H1 (cell line): ENCODE data around the gene EPHB3. TPM values are rescaled to one million over a fixed set of nuclear protein-coding genes. Genes with fewer than 3 reads are reported as not detected.

ENCODE experiments used
- CTCF ChIA-PET: fragments of 300-600 bp; sonication (Branson Sonifier 250); formaldehyde crosslinking; loops from one replicate; lab custom pipeline; 2021; ENCODE audit not compliant: partially characterized antibody; lab: Charles Lee
- POLR2A ChIA-PET: fragments of 300-600 bp; sonication (Branson Sonifier 250); formaldehyde crosslinking; loops from one replicate; lab custom pipeline; 2021; ENCODE audit warnings: inconsistent platforms; ENCODE audit not compliant: partially characterized antibody; lab: Charles Lee
- DNase-seq, 2 experiments: peaks; one replicate each; pipeline versions ENCODE4 v3.0.0 to v3.0.0-alpha.2; 2010 to 2022; ENCODE audit warnings: low spot score in 2 of 2, low read depth in 1 of 2, mixed read lengths in 1 of 2
- FAIRE-seq: peaks from 2 replicates; lab custom pipeline; 2011; peaks lifted over from hg19 to GRCh38; lab: Jason Lieb, UNC
- H2AFZ ChIP-seq: 2 replicates; pipeline ENCODE4 v1.8.1; 2012; ENCODE audit warnings: low read length, inconsistent platforms
- H2AK5ac ChIP-seq: 2 replicates; pipeline ENCODE4 v1.6.1; 2013; ENCODE audit warnings: low read depth, low read length
- H2BK120ac ChIP-seq: replicated peaks from 2 replicates; pipeline ENCODE3; 2013; ENCODE audit warnings: low read depth, low read length, inconsistent platforms
- H2BK12ac ChIP-seq: 2 replicates; pipeline ENCODE4 v1.6.1; 2013; ENCODE audit warnings: low read depth, low read length
- H2BK15ac ChIP-seq: 2 replicates; pipeline ENCODE4 v1.6.1; 2013; ENCODE audit warnings: low read length
- H2BK20ac ChIP-seq: 2 replicates; pipeline ENCODE4 v1.6.1; 2013; ENCODE audit warnings: low read length
- H2BK5ac ChIP-seq: 2 replicates; pipeline ENCODE4 v1.6.1; 2013; ENCODE audit warnings: low read depth, low read length
- H3K14ac ChIP-seq: 2 replicates; pipeline ENCODE4 v1.6.1; 2013; ENCODE audit warnings: inconsistent platforms; ENCODE audit not compliant: insufficient read length
- H3K18ac ChIP-seq: 2 replicates; pipeline ENCODE4 v1.6.1; 2013; ENCODE audit warnings: low read length; ENCODE audit errors: extremely low read depth
- H3K23ac ChIP-seq: 2 replicates; pipeline ENCODE4 v1.6.1; 2013; ENCODE audit warnings: inconsistent platforms; ENCODE audit not compliant: insufficient read length
- H3K23me2 ChIP-seq: 2 replicates; pipeline ENCODE4 v1.6.1; 2013; ENCODE audit warnings: low read depth, low read length
- H3K27ac ChIP-seq: 2 replicates; pipeline ENCODE4 v1.6.1; 2011; ENCODE audit warnings: low read depth, low read length, inconsistent platforms
- H3K27me3 ChIP-seq, 4 experiments: replicated peaks in 1 of 4; 1 replicate in 1 of 4; 2 replicates in 3 of 4; pipeline versions ENCODE4 v1.6.1 to v1.8.1; 2011 to 2013; ENCODE audit warnings: low read length in 3 of 4, mild to moderate bottlenecking in 3 of 4, inconsistent platforms in 2 of 4, mixed read lengths in 2 of 4, moderate library complexity in 1 of 4; ENCODE audit not compliant: control insufficient read depth in 3 of 4, insufficient read depth in 3 of 4; ENCODE audit errors: extremely low read depth in 1 of 4
- H3K36me3 ChIP-seq, 4 experiments: 2 replicates each; pipeline versions ENCODE4 v1.6.1 to v1.8.1; 2011 to 2013; ENCODE audit warnings: mild to moderate bottlenecking in 4 of 4, low read length in 3 of 4, moderate library complexity in 2 of 4, control low read depth in 1 of 4, inconsistent platforms in 1 of 4; ENCODE audit not compliant: insufficient read depth in 4 of 4, control insufficient read depth in 2 of 4
- H3K4ac ChIP-seq: replicated peaks from 2 replicates; pipeline ENCODE3; 2013; ENCODE audit warnings: low read length, low read depth, mixed read lengths, inconsistent platforms; ENCODE audit not compliant: insufficient read length
- H3K4me1 ChIP-seq, 4 experiments: replicated peaks in 1 of 4; 1 replicate in 1 of 4; 2 replicates in 3 of 4; pipeline versions ENCODE4 v1.6.1 to v1.8.1; 2011 to 2013; ENCODE audit warnings: low read length in 3 of 4, inconsistent platforms in 2 of 4, mixed read lengths in 1 of 4; ENCODE audit not compliant: insufficient read depth in 4 of 4, control insufficient read depth in 3 of 4
- H3K4me2 ChIP-seq, 2 experiments: 2 replicates each; pipeline versions ENCODE4 v1.6.1 to v1.8.1; 2011 to 2013; ENCODE audit warnings: low read depth in 2 of 2, low read length in 2 of 2, control low read depth in 1 of 2, inconsistent platforms in 1 of 2, mild to moderate bottlenecking in 1 of 2; ENCODE audit not compliant: insufficient read depth in 1 of 2
- H3K4me3 ChIP-seq, 4 experiments: fragments of 200-600, 300-600 bp in 1 of 4; sonication (generic), shearing (Covaris generic), sonication (Bioruptor Twin) in 1 of 4; 2 replicates each; pipeline versions ENCODE4 v1.5.1 to v1.8.1; 2011 to 2016; ENCODE audit warnings: low read length in 4 of 4, low read depth in 3 of 4, control low read depth in 2 of 4, inconsistent platforms in 2 of 4, mild to moderate bottlenecking in 2 of 4, mixed read lengths in 1 of 4, moderate library complexity in 1 of 4; ENCODE audit not compliant: insufficient read depth in 2 of 4; ENCODE audit errors: extremely low read depth in 1 of 4
- H3K56ac ChIP-seq: replicated peaks from 2 replicates; pipeline ENCODE3; 2013; ENCODE audit warnings: low read depth, mild to moderate bottlenecking, mixed read lengths, low read length, inconsistent platforms; ENCODE audit not compliant: insufficient read length
- H3K79me1 ChIP-seq: 2 replicates; pipeline ENCODE4 v1.6.1; 2013; ENCODE audit warnings: low read depth, low read length, control low read depth
- H3K79me2 ChIP-seq, 2 experiments: 2 replicates each; pipeline versions ENCODE4 v1.6.1 to v1.8.1; 2012 to 2013; ENCODE audit warnings: low read length in 2 of 2, mild to moderate bottlenecking in 2 of 2, inconsistent platforms in 1 of 2; ENCODE audit not compliant: insufficient read depth in 2 of 2, control insufficient read depth in 1 of 2
- H3K9ac ChIP-seq, 4 experiments: replicated peaks in 1 of 4; 1 replicate in 1 of 4; 2 replicates in 3 of 4; pipeline versions ENCODE4 v1.6.1 to v1.8.1; 2011 to 2013; ENCODE audit warnings: low read depth in 3 of 4, low read length in 3 of 4, control low read depth in 2 of 4, mild to moderate bottlenecking in 2 of 4, moderate library complexity in 2 of 4, inconsistent platforms in 1 of 4; ENCODE audit errors: extremely low read depth in 1 of 4
- H3K9me3 ChIP-seq, 2 experiments: 2 replicates each; pipeline versions ENCODE4 v1.6.1 to v1.8.1; 2012 to 2013; ENCODE audit warnings: mild to moderate bottlenecking in 2 of 2, moderate library complexity in 2 of 2, control low read depth in 1 of 2, inconsistent platforms in 1 of 2, low read depth in 1 of 2, low read length in 1 of 2, mixed read lengths in 1 of 2; ENCODE audit not compliant: insufficient read depth in 2 of 2
- H4K20me1 ChIP-seq, 2 experiments: replicated peaks in 1 of 2; 2 replicates each; pipeline versions ENCODE3 to v1.8.1; 2011 to 2013; ENCODE audit warnings: inconsistent platforms in 2 of 2, low read length in 2 of 2, mild to moderate bottlenecking in 1 of 2; ENCODE audit not compliant: insufficient read depth in 2 of 2, control insufficient read depth in 1 of 2
- H4K5ac ChIP-seq: 2 replicates; pipeline ENCODE4 v1.6.1; 2013; ENCODE audit warnings: low read length, low read depth, mixed read lengths, inconsistent platforms; ENCODE audit not compliant: insufficient read length
- H4K8ac ChIP-seq: 2 replicates; pipeline ENCODE4 v1.8.0; 2013; ENCODE audit warnings: mild to moderate bottlenecking, moderate library complexity, low read length, inconsistent platforms; ENCODE audit not compliant: insufficient read depth; ENCODE audit errors: extremely low read depth
- H4K91ac ChIP-seq: replicated peaks from 2 replicates; pipeline ENCODE3; 2013; ENCODE audit warnings: low read length, mixed read lengths, inconsistent platforms; ENCODE audit not compliant: insufficient read length
- JUND ChIP-seq: IDR thresholded peaks from 2 replicates; pipeline ENCODE4 v1.6.1; 2011; ENCODE audit warnings: mild to moderate bottlenecking, improper control_type of control experiment, low read length
- KDM4A ChIP-seq: IDR thresholded peaks from one replicate; pipeline ENCODE4 v1.7.1; 2012; ENCODE audit warnings: low read depth, mild to moderate bottlenecking, moderate library complexity, low read length, inconsistent platforms; ENCODE audit not compliant: severe bottlenecking
- WGBS, 2 experiments: shearing (Covaris generic) in 1 of 2; methylation state at CpG; one replicate each; pipeline versions ENCODE4 v1.1.6 to v1.1.7; 2013 to 2015; ENCODE audit warnings: low lambda C conversion rate in 2 of 2, mixed read lengths in 2 of 2, inconsistent platforms in 1 of 2, low coverage in 1 of 2, missing lambda C conversion rate in 1 of 2; ENCODE audit not compliant: insufficient replicate concordance in 2 of 2, insufficient coverage in 1 of 2, insufficient read length in 1 of 2; ENCODE audit errors: extremely low coverage in 1 of 2, missing lambda C conversion rate in 1 of 2; 5-methylcytosine and 5-hydroxymethylcytosine counted together
- polyA plus RNA-seq, 7 experiments: library from polyadenylated mRNA; depleted of rRNA in 3 of 7; stranded (reverse) in 5 of 7; unstranded in 2 of 7; fragments of >200 nt in 5 of 7; fragments of 200-250 nt in 2 of 7; gene quantifications; 1 replicate in 5 of 7; 2 replicates in 1 of 7; 4 replicates in 1 of 7; pipeline versions ENCODE4 v1.2.1 to v1.2.3, GENCODE V29; 2011 to 2013; ENCODE audit warnings: missing spikeins in 2 of 7, mixed read lengths in 2 of 7
- total RNA-seq: library from RNA; stranded (reverse); fragmentation: NEBNext Ultra II Directional; extraction: Animal tissue kit (Norgen Biotek cat#: 25700); gene quantifications from 2 replicates; pipeline ENCODE4 v1.2.1, GENCODE V29; 2021

EPHB3 gene
- total and polyA plus RNA-seq, 2 of the 8 experiments (the other 6 are each of a cell fraction or from before 2014, with no cell fraction given), result 0.41 to 0.91 TPM

- H4K91ac ChIP-seq, result no peak overlapping the region
- no peak overlapping the region for H3K18ac ChIP-seq
- H3K4me3 ChIP-seq, result no peak overlapping the region
- H4K20me1 ChIP-seq, result no peaks in the 10 kb centered on the region
- H3K14ac ChIP-seq, result no peak overlapping the region
- H3K4ac ChIP-seq, result no peak overlapping the region
- POLR2A ChIA-PET, result interaction anchor here (1.0 to 1.3 kb wide), 2 partner anchors 17 to 92 kb away, joined by 3 to 4 read pairs; partner anchors contain the start of gene MAGEF1
- FAIRE-seq (no peak), DNase-seq (no peak)
- H2AK5ac ChIP-seq, result no peak overlapping the region
- no peak for TF ChIP-seq KDM4A
- TF ChIP-seq JUND, result no peak
- H2BK5ac ChIP-seq, result no peak overlapping the region
- no peak overlapping the region for H2BK120ac ChIP-seq
- CTCF ChIA-PET, result interaction anchor here (0.7 to 1.5 kb wide), 8 partner anchors 16 to 159 kb away, joined by 3 to 7 read pairs (median 4); partner anchors contain the start of gene EPHB3
- H3K23ac ChIP-seq, result no peak overlapping the region
- no peak overlapping the region for H2BK12ac ChIP-seq
- no peak overlapping the region for H2BK20ac ChIP-seq
- H3K4me1 ChIP-seq, result no peaks in the 10 kb centered on the region
- peaks cover 0 to 3% (median 0%) of the 10 kb centered on the region in 4 experiments; a peak in 2 of 7 replicates for H3K27me3 ChIP-seq
- WGBS, 2 experiments, result 74% methylated on average over 3 of the region's 3 CpGs; no CpG with 5 or more reads in 1 of the 2 experiments
- H3K9ac ChIP-seq, result no peak overlapping the region
- no peaks in the 10 kb centered on the region for H3K36me3 ChIP-seq
- no peak overlapping the region for H2AFZ ChIP-seq
- H4K8ac ChIP-seq, result no peak overlapping the region
- no peak overlapping the region for H3K4me2 ChIP-seq
- H2BK15ac ChIP-seq, result no peak overlapping the region
- no peaks in the 10 kb centered on the region for H3K9me3 ChIP-seq
- no peak overlapping the region for H3K56ac ChIP-seq
- H3K79me2 ChIP-seq, result no peaks in the 10 kb centered on the region
- H3K23me2 ChIP-seq, result no peaks in the 10 kb centered on the region
- no peak overlapping the region for H3K27ac ChIP-seq
- H4K5ac ChIP-seq, result no peak overlapping the region
- no peaks in the 10 kb centered on the region for H3K79me1 ChIP-seq
These were observed 57.8 kb downstream of the EPHB3 start for GRCh38 chr3:184619369-184619768.
